ENCODE measurements around the gene SCYL1. TPM values are rescaled to one million over a fixed set of nuclear protein-coding genes. Genes with fewer than 3 reads are reported as not detected.

SCYL1 gene
- total RNA-seq, 1 donor from 2014 or later = 81.2 TPM

GRCh38 chr11:65573391-65574079 is 48.7 kb downstream of the SCYL1 start:
- peak overlapping the region; percentile 84 for H3K4me3 ChIP-seq (ENCODE audit: low read depth, low read length)
- TF ChIP-seq CTCF (conservative IDR thresholded peaks at IDR 0.05; ENCODE audit: low read depth, low read length) = no peak
- DNase-seq (ENCODE audit: low read depth) = no peak

- TF ChIP-seq CTCF (conservative IDR thresholded peaks at IDR 0.05; ENCODE audit: low read depth, low read length) = peak; percentile 56
- peak overlapping the region; percentile 84 for H3K4me3 ChIP-seq (ENCODE audit: low read depth, low read length)
- DNase-seq (ENCODE audit: low read depth) = no peak
Measured at GRCh38 chr11:65574109-65574810, 49.4 kb downstream of the SCYL1 start.

GRCh38 chr11:65574811-65575567 is 50.1 kb downstream of the SCYL1 start:
- peak overlapping the region; percentile 47 for H3K4me3 ChIP-seq (ENCODE audit: low read depth, low read length)
- TF ChIP-seq CTCF (conservative IDR thresholded peaks at IDR 0.05; ENCODE audit: low read depth, low read length) = no peak
- DNase-seq (ENCODE audit: low read depth) = no peak

DNA sequence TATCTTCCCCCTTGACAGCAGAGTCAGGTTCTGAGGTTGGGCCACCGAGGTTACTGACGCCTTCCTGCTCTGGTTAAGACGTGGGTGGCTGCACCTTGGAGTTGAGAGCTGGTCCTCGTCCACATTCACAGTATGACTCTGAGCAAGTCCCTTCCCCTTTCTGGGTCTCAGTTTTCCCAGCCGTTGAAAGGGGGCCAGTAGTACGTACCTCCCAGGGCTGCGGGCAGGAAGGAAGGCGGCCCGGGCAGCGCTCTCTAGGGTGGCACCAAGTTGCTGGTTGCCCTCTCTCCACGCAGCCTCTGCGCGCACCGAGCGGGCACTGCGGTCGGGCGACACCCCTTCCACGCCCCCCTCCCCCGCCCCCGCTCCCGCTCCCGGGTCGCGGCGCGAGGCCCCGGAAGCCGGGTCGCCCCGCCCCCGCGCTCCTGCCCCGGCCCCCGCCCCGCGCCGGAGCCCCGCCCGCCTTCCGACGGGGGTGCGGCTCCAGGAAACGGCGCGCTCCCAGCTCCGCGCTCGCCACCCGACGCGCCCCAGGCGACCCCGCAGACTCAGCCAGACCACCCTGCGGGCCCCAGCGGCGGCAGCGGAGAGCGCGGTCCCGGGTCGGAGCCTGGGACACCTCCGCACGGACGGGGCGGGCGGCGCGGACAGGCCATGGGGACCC is 50.8 kb downstream of the SCYL1 start, which contains the start of gene EHBP1L1:
EHBP1L1 (plus strand) TSS at position 486 of the 664 bp plus-strand sequence. CDS start 250 bp downstream, outside the sequence.
- no peak for TF ChIP-seq CTCF (conservative IDR thresholded peaks at IDR 0.05; ENCODE audit: low read depth, low read length)
- peak within 1 kb of the TSS; percentile 61 for H3K4me3 ChIP-seq (ENCODE audit: low read depth, low read length)
- DNase-seq (ENCODE audit: low read depth) = no peak

- DNase-seq (ENCODE audit: low read depth) = no peak
- peak overlapping the region; percentile 61 for H3K4me3 ChIP-seq (ENCODE audit: low read depth, low read length)
- no peak for TF ChIP-seq CTCF (conservative IDR thresholded peaks at IDR 0.05; ENCODE audit: low read depth, low read length)
Measured at GRCh38 chr11:65576232-65576866, 51.5 kb downstream of the SCYL1 start.
